Right lobe of liver (tissue), 6 donors: ENCODE results near the gene BDH1. TPM values are rescaled to one million over a fixed set of nuclear protein-coding genes. Genes with fewer than 3 reads are reported as not detected.
A peak's percentile ranks its signal among the peaks of the same experiment; 100 is the strongest.
"Not testable (repeated sequence)": the region's sequence is repeated elsewhere in the genome, so short reads cannot be mapped to it uniquely, and the experiment has no call there.

ENCODE experiments used
- ATAC-seq, 4 donors: fragments of 200-7000 bp; cut with Tn5 transposase; one replicate each; pipeline ENCODE4 v1.9.1; 2020; ENCODE audit warnings: mild to moderate bottlenecking in 4 of 4, moderate library complexity in 4 of 4
- DNase-seq, 3 donors: peaks; one replicate each; pipeline ENCODE4 v3.0.0-alpha.2; 2020
- H3K27ac ChIP-seq, 3 donors: fragments of 200-600 bp; one replicate each; pipeline ENCODE4 v1.8.0; 2022
- H3K27me3 ChIP-seq, 2 donors: fragments of 200-600 bp; one replicate each; pipeline ENCODE4 v1.8.0; 2022
- H3K36me3 ChIP-seq, 4 donors: fragments of 200-600 bp; sonication (generic) in 1 of 4; one replicate each; pipeline versions ENCODE4 v1.5.1 to v1.8.0; 2017 to 2022; ENCODE audit warnings: control low read depth in 1 of 4
- H3K4me1 ChIP-seq, 4 donors: fragments of 200-600 bp; sonication (generic) in 1 of 4; one replicate each; pipeline versions ENCODE4 v1.5.1 to v1.8.0; 2017 to 2022; ENCODE audit warnings: control low read depth in 1 of 4
- H3K4me3 ChIP-seq, 3 donors: fragments of 200-600 bp; one replicate each; pipeline ENCODE4 v1.8.0; 2022
- H3K9me3 ChIP-seq, 4 donors: fragments of 200-600 bp; sonication (generic) in 1 of 4; one replicate each; pipeline versions ENCODE4 v1.5.1 to v1.8.0; 2017 to 2022; ENCODE audit warnings: control low read depth in 1 of 4
- POLR2A ChIP-seq: fragments of 450-650 bp; IDR thresholded peaks from one replicate; pipeline ENCODE4 v1.6.1; 2017; ENCODE audit warnings: antibody characterized with exemption, mild to moderate bottlenecking
- WGBS: methylation state at CpG from one replicate; pipeline ENCODE4 v1.1.6; 2018; ENCODE audit warnings: low coverage, low lambda C conversion rate; ENCODE audit not compliant: insufficient coverage; ENCODE audit errors: missing lambda C conversion rate; 5-methylcytosine and 5-hydroxymethylcytosine counted together
- intact Hi-C, 2 donors: fragments of 100-400 bp; cut with DNase I; formaldehyde crosslinking; loops; one replicate each; pipeline versions ENCODE4 v1.11.2 to v1.14.1; 2022
- total RNA-seq, 6 experiments: library from RNA; depleted of rRNA in 2 of 6; stranded (reverse); fragments of >200 nt in 2 of 6; fragmentation: NEBNext Ultra II Directional in 3 of 6; extraction: Animal tissue kit (Norgen Biotek cat#: 25700) in 3 of 6; gene quantifications; one replicate each; pipeline versions ENCODE4 v1.1.0 to v1.2.4, GENCODE V29; 2016 to 2023
- TF ChIP-seq, protein P1 (sequence below), 4 donors: fragments of 200-600 bp in 3 of 4; fragments of 450-650 bp in 1 of 4; IDR thresholded peaks; one replicate each; pipeline versions ENCODE4 v1.5.1 to v1.8.0; 2016 to 2022; ENCODE audit warnings: antibody characterized with exemption in 4 of 4, mild to moderate bottlenecking in 2 of 4
- donor health status: DM: no; HTN: yes; CAD: no.
- donor health status: DM: no; HTN: no; CAD: no.
- donor health status: DM: no; HTN: no; CAD: no.
- donor health status: DM: no; HTN: yes; CAD: no.
- donor health status: DM: no; HTN: yes; CAD: no.

The BDH1 gene
- total RNA-seq, 6 experiments from 2014 or later, result 65.5 to 366 (median 233) TPM

- intact Hi-C loops, result not testable (repeated sequence)
These were observed 38.7 kb downstream of the BDH1 start for GRCh38 chr3:197516890-197517606.

DNA sequence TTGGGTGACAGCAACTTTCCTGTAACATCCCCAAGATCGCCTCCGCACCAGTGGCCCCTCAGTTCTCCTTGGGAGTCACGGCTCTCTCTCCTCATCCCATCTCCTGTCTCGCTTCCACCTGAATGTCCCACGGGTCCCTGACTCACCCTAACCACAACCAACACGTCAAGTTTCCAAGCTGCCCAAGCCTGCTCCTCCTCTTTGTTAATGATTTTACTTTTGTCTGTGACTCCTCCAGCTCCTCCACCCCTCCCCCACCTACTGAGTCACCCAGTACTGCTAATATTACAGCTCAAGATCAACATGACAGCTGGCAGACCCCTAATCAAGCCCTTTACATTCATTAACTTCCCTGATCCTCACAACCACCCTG is 39.3 kb downstream of the BDH1 start:
- Histone ChIP-seq H3K4me1 (peaks cover 0 to 36% (median 2%) of the 10 kb centered on the region in 4 donors), H3K27me3 (no peaks in the 10 kb centered on the region), H3K4me3 (no peak overlapping the region), H3K36me3 (peaks cover 0 to 31% (median 2%) of the 10 kb centered on the region in 4 donors), H3K9me3 (no peaks in the 10 kb centered on the region), H3K27ac (no peak overlapping the region)
- ATAC-seq (peak in 1 of 4 donors; percentile 50), DNase-seq (peak in 1 of 3 donors; percentile 64)
- TF ChIP-seq, protein P1, sequence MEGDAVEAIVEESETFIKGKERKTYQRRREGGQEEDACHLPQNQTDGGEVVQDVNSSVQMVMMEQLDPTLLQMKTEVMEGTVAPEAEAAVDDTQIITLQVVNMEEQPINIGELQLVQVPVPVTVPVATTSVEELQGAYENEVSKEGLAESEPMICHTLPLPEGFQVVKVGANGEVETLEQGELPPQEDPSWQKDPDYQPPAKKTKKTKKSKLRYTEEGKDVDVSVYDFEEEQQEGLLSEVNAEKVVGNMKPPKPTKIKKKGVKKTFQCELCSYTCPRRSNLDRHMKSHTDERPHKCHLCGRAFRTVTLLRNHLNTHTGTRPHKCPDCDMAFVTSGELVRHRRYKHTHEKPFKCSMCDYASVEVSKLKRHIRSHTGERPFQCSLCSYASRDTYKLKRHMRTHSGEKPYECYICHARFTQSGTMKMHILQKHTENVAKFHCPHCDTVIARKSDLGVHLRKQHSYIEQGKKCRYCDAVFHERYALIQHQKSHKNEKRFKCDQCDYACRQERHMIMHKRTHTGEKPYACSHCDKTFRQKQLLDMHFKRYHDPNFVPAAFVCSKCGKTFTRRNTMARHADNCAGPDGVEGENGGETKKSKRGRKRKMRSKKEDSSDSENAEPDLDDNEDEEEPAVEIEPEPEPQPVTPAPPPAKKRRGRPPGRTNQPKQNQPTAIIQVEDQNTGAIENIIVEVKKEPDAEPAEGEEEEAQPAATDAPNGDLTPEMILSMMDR (IDR thresholded peaks at IDR 0.05), result no peak
- TF ChIP-seq POLR2A, result no peak
- 65% methylated on average over 5 of the region's 6 CpGs for WGBS
- intact Hi-C loops, result no loop called here

More at GRCh38 chr3:197516890-197517606, 38.7 kb downstream of the BDH1 start:
- Histone ChIP-seq H3K27ac (peak overlapping the region in 1 of 3 donors; percentile 43), H3K36me3 (peaks cover 0 to 26% (median 2%) of the 10 kb centered on the region in 4 donors), H3K4me1 (peaks cover 0 to 41% (median 4%) of the 10 kb centered on the region in 4 donors)
- WGBS, result 45% methylated on average over 12 of the region's 12 CpGs
- DNase-seq, H3K9me3 ChIP-seq, ATAC-seq, H3K4me3 ChIP-seq, H3K27me3 ChIP-seq: not testable (repeated sequence)

DNA sequence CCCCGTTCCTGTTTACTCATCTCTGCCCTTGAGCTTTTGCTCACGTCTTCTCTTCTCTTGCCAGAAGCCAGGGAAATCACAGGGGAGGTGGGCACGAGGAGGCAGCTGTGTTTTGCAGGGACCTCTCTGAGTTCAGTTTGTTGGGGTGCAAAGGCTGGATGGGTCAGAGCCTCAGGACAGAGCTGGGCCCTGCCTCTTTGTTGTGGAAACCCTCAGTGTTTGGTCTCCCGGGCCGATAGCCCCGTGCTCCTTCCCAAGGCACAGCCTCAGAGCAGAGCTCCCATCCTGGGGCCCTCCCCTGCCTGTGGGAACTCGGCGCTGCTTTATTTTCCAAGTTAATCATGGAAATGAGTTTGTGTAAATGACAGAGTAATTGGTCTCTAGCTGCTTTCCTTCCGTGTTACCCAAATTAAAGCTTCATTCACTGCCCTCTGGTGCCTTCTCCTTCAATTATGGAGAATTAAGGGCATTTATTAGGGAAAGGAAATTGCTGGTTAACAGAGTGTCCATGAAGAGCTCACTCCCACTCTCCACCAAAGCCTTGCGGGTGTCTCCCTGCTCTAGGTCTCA is 40.9 kb downstream of the BDH1 start:
- no peak for TF ChIP-seq POLR2A
- TF ChIP-seq, protein P1 (IDR thresholded peaks at IDR 0.05), result no peak
- Histone ChIP-seq H3K27ac (no peak overlapping the region), H3K27me3 (no peaks in the 10 kb centered on the region), H3K36me3 (peaks cover 0 to 29% (median 2%) of the 10 kb centered on the region in 4 donors), H3K4me1 (peaks cover 0 to 23% (median 1%) of the 10 kb centered on the region in 4 donors), H3K9me3 (no peaks in the 10 kb centered on the region), H3K4me3 (no peak overlapping the region)
- 48% methylated on average over 3 of the region's 10 CpGs for WGBS
- intact Hi-C loops, result no loop called here
- DNase-seq (no peak), ATAC-seq (no peak)

DNA sequence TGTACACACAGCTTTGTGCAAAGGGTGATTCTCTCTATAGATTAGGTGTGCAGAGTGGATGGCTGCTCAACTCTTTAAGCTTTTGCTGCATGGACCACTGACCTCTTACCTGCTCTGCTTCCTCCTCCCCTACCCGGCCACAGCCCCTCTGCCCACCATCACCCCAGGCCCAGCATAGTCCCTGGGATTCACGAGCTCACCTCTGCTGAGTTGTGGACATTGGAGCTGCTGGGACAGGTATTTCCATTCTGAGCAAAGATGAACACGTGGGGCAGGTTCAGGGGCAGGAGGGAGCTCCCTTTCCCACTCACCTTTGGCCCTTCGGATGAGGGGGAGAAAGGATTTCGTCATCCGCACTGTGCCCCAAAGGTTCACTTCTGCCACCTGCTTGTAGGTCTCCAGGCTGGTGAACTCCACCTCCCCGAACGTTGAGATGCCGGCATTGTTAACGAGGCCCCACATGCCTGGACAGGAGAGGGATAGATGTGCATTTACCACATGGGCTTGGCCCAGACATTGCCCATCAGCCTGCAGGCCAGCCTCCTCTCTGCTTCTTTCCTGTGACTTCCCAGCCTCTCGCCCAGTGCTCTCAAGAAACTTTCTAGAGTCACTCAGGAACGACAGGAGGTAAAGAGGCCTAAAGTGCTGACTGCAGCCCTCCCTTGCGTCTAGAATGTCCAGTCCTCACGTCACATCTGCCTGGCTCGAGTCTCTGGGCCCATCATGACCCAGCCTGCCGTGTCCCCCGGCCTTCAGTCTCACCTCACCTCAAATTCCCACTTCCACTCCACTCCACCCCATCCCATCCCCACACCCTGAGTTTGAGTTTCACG is 41.6 kb downstream of the BDH1 start:
- Histone ChIP-seq H3K4me1 (peaks cover 0 to 23% (median 1%) of the 10 kb centered on the region in 4 donors), H3K36me3 (peaks cover 0 to 24% (median 2%) of the 10 kb centered on the region in 4 donors), H3K27ac (no peak overlapping the region), H3K9me3 (no peaks in the 10 kb centered on the region), H3K4me3 (no peak overlapping the region), H3K27me3 (no peaks in the 10 kb centered on the region)
- DNase-seq (peak in 1 of 3 donors; percentile 67), ATAC-seq (peak in 2 of 4 donors; percentile 32 to 49)
- 48% methylated on average over 11 of the region's 18 CpGs for WGBS
- intact Hi-C loops, result no loop called here
- TF ChIP-seq POLR2A, result no peak
- TF ChIP-seq, protein P1 (IDR thresholded peaks at IDR 0.05), result no peak
